H1 (cell line): ENCODE measurements around the gene GCK. TPM values are rescaled to one million over a fixed set of nuclear protein-coding genes. Genes with fewer than 3 reads are reported as not detected.

Experiments used
- BACH1 ChIP-seq: IDR thresholded peaks from 2 replicates; pipeline ENCODE4 v1.6.1; 2012; ENCODE audit warnings: low read length, improper control_type of control experiment
- CHD1 ChIP-seq: IDR thresholded peaks from 2 replicates; pipeline ENCODE4 v1.6.1; 2012; ENCODE audit warnings: low read depth, low read length, improper control_type of control experiment
- CHD2 ChIP-seq: IDR thresholded peaks from 2 replicates; pipeline ENCODE4 v1.6.1; 2012; ENCODE audit warnings: low read length, improper control_type of control experiment
- E2F6 ChIP-seq: IDR thresholded peaks from 2 replicates; pipeline ENCODE4 v1.6.1; 2012; ENCODE audit warnings: inconsistent platforms
- FOSL1 ChIP-seq: IDR thresholded peaks from 2 replicates; pipeline ENCODE4 v1.6.1; 2011; ENCODE audit warnings: mild to moderate bottlenecking, low read depth, low read length, moderate library complexity; ENCODE audit not compliant: insufficient read depth
- MAFK ChIP-seq: IDR thresholded peaks from 2 replicates; pipeline ENCODE4 v1.6.1; 2012; ENCODE audit warnings: low read depth, mild to moderate bottlenecking, improper control_type of control experiment, low read length
- PHF8 ChIP-seq: fragments of 200-600 bp; sonication (generic); conservative IDR thresholded peaks from 2 replicates; pipeline ENCODE4 v1.7.1; 2012; ENCODE audit warnings: low read depth, mild to moderate bottlenecking, inconsistent platforms, low read length, moderate library complexity
- POLR2A ChIP-seq, 2 experiments: IDR thresholded peaks; 1 replicate in 1 of 2; 2 replicates in 1 of 2; pipeline ENCODE4 v1.6.1; 2011; ENCODE audit warnings: low read depth in 2 of 2, low read length in 2 of 2, mild to moderate bottlenecking in 2 of 2; ENCODE audit errors: control extremely low read depth in 1 of 2
- RBBP5 ChIP-seq: IDR thresholded peaks from 2 replicates; pipeline ENCODE4 v1.7.1; 2012; ENCODE audit warnings: low read depth, mild to moderate bottlenecking, inconsistent platforms, low read length, moderate library complexity, borderline replicate concordance
- SP1 ChIP-seq: IDR thresholded peaks from 2 replicates; pipeline ENCODE4 v1.6.1; 2011; ENCODE audit warnings: low read depth, low read length
- TAF1 ChIP-seq: IDR thresholded peaks from 2 replicates; pipeline ENCODE4 v1.6.1; 2011; ENCODE audit warnings: mild to moderate bottlenecking, low read depth, low read length
- TCF12 ChIP-seq: IDR thresholded peaks from 2 replicates; pipeline ENCODE4 v1.6.1; 2011; ENCODE audit warnings: low read depth, mild to moderate bottlenecking, low read length
- TEAD4 ChIP-seq: IDR thresholded peaks from 2 replicates; pipeline ENCODE4 v1.6.1; 2012; ENCODE audit warnings: low read depth, low read length, inconsistent platforms, mixed read lengths
- YY1 ChIP-seq: IDR thresholded peaks from 2 replicates; pipeline ENCODE4 v1.6.1; 2011; ENCODE audit warnings: low read depth, mild to moderate bottlenecking, low read length
- polyA plus RNA-seq, 7 experiments: library from polyadenylated mRNA; depleted of rRNA in 3 of 7; stranded (reverse) in 5 of 7; unstranded in 2 of 7; fragments of >200 nt in 5 of 7; fragments of 200-250 nt in 2 of 7; gene quantifications; 1 replicate in 5 of 7; 2 replicates in 1 of 7; 4 replicates in 1 of 7; pipeline versions ENCODE4 v1.2.1 to v1.2.3, GENCODE V29; 2011 to 2013; ENCODE audit warnings: missing spikeins in 2 of 7, mixed read lengths in 2 of 7
- total RNA-seq: library from RNA; stranded (reverse); fragmentation: NEBNext Ultra II Directional; extraction: Animal tissue kit (Norgen Biotek cat#: 25700); gene quantifications from 2 replicates; pipeline ENCODE4 v1.2.1, GENCODE V29; 2021

Gene GCK
- total and polyA plus RNA-seq, 2 of the 8 experiments (the other 6 are each of a cell fraction or from before 2014, with no cell fraction given) = 2.4 to 4.9 TPM

- TF ChIP-seq SP1 = peak; percentile 76; the same call in 1 of the 2 replicates
- peak; percentile 57 for TF ChIP-seq E2F6
- TF ChIP-seq BACH1 = peak; percentile 52; the same call in 1 of the 2 replicates
- no peak for TF ChIP-seq CHD1
- 0 out of 2 replicates have a peak, but pooled peaks have one; percentile 17 for TF ChIP-seq CHD2
- no peak for TF ChIP-seq TEAD4
- peak in 1 of 2 experiments; percentile 71; a peak in 2 of 3 replicates for TF ChIP-seq POLR2A (IDR thresholded peaks at IDR 0.05; ENCODE audit: control extremely low read depth in 1 of 2, low read depth in 2 of 2, low read length in 2 of 2)
- no peak for TF ChIP-seq FOSL1
- peak; percentile 87 for TF ChIP-seq PHF8
- no peak for TF ChIP-seq MAFK
- no peak; the same call in 1 of the 2 replicates for TF ChIP-seq RBBP5
- peak; percentile 76 for TF ChIP-seq YY1
- no peak for TF ChIP-seq TCF12
- TF ChIP-seq TAF1 = peak; percentile 63
Measured at GRCh38 chr7:44123190-44124003, 65.8 kb downstream of the GCK start, which contains the start of gene POLD2 (continued).
